Hypothalamus (tissue), 51 donors: Measurements from ENCODE around the gene IMPG1.
"Not testable (repeated sequence)": the region's sequence is repeated elsewhere in the genome, so short reads cannot be mapped to it uniquely, and the experiment has no call there.

Experiments used
- DNase-seq, 51 donors: peaks; one replicate each; lab custom pipeline; 2025; lab: John Stamatoyannopoulos, UW

IMPG1 gene

DNA sequence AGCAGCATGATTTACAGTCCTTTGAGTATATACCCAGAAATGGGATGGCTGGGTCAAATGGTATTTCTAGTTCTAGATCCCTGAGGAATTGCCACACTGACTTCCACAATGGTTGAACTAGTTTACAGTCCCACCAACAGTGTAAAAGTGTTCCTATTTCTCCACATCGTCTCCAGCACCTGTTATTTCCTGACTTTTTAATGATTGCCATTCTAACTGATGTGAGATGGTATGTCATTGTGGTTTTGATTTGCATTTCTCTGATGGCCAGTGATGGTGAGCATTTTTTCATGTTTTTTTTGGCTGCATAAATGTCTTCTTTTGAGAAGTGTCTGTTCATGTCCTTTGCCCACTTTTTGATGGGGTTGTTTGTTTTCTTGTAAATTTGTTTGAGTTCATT is 172.2 kb downstream of the IMPG1 start:
- DNase-seq = not testable (repeated sequence)

DNA sequence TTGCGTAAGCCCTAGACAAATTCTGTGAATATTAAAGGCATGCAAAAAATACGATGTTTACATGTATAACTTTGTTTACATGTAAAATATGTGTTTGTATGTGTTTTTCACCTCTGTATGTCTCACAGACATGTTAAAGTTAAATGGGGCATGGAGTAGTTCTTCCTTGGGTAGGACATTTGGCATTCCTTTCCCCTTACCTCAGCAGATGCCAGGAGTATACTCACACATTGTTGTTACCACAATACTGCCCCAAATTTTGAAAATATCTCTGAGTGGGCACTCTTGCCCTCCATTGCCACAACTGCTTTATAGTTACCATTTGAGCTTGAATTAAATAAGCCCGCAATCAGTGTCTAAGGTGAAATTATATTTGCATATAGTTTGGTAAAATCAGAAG is 175.9 kb downstream of the IMPG1 start:
- DNase-seq = no peak

DNA sequence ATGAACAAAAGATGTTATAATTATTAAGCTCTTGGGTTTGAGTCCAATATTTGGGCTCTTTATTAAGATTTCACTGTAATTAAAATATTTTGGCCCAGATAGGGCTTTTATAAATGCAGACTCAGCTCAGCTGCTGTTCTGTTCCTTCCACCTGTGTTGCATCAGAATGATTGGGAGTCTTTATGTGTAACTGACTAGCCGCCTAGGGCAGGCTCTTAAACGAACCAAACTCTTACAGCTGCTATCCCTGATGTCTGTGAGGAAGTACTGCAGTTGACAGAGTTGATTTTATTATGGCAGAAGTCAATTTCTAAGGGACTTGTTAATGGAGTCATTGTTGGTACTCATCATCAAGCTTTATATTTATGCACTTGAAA is 178.7 kb downstream of the IMPG1 start:
- DNase-seq = no peak

DNA sequence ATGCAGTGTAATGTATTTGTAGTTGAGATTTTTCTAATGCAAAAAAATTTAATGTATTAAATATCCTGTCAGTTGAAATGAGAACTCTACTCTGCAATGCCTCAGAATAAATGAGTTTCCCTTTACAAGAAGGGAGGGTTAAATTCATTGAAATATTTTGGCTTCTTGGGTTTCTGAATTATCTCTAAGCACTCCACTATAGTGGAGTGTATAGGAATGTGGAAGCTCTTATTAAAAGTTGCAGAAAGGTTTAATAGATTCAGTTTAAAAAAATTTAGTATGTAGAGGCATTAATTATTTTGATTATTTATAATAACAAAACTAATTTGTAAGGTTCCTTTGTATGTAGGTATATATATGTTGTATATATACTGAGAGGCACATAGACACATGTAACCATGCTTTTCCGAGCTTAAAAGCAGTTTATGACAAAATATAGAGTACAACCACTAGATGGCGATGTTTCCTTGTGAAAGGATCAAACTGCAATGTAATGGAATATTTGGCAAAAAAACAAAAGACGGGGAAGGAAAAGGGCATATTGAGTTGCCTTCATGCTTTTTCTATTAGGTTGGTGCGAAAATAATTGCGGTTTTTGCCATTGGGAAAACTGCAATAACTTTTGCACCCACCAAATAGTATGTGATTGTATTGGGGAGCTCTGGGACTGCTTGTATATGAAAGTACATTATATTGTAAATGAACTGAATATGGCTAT is 179.2 kb downstream of the IMPG1 start:
- peak in 3 of 51 donors; percentile 1 to 42 (median 17) for DNase-seq

DNA sequence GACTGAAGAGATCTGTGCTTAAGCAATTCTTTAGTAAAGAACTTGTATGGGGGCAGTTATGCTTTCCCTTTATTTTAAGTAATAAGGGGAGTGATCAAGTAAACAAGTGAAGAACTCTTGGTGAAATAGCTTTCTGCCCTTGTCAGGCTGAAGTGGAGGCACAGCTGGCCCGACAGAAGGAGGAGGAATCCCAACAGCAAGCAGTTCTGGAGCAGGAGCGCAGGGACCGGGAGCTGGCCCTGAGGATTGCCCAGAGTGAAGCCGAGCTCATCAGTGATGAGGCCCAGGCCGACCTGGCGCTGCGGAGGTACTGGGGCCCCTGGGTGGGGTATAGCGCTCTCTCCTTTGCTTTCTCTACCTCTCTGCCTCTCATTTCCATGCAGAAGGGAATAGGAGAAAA is 180.1 kb downstream of the IMPG1 start:
- DNase-seq = no peak

DNA sequence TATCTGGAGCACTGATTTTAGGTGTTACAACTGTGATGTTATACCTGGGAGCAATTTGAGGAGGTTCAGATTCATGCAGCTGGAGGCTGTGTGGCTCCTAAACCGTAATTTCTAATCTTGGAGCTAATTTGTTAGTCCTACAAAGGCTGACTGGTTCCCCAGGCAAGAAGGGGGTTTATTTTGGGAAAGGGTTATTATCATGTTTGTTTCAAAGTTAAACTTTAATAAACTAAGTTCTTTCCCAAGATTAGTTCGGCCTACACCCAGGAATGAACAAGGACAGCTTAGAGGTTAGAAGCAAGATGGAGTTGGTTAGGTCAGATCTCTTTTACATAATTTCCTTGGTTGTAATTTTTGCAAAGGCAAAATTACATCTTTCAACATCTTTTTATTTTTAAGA is 187.6 kb downstream of the IMPG1 start:
- DNase-seq = no peak

DNA sequence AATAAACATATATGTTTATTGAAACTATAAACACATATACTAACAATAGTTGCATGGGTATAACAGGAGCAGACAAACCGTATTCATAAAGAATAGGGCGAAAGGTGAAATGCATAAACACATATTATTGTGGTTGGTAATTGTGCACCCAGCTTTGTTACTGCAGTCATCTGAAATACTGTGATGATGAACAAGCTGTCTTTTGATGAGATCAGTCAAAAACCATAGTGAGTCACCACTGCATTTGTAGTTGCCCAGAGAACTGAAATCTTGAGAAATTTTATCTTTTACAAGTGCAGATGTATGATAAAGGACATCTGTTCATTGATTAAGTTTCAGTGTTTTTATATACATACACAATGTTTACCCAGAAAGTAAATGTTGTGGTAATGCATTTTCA is 189.7 kb downstream of the IMPG1 start:
- DNase-seq = no peak

DNA sequence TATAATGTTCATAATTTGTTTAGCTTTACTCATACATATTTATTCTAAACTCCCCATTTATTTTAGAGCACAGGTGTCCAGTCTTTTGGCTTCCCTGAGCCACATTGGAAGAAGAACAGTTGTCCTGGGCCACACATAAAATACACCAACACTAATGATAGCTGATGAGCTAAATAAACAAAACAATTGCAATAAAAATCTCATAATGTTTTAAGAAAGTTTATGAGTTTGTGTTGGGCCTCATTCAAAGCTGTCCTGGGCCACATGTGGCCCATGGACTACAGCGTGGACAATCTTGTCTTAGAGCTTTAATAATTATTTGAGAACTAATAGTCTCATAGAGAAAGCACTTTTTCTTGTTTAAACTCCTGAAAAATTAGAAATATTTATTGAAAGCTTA is 192.2 kb downstream of the IMPG1 start:
- no peak for DNase-seq

DNA sequence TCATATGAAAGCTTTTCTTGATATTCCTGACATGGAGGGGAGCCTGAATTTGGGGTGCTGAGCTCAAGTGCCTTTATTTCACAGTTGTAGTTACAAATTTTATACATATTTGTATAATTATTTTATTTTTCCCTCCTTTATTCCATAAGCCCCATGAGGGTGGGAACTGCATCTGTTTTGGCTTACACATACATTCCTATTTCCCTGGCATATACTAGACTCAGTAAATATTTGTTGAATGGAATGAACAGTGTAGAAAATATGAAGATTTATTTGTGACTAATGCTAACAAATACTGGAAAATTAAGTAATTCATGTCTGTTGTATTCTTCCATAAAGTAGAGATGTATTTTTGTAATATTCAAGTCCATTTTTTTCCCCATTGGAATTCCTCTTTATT is 196.3 kb downstream of the IMPG1 start:
- no peak for DNase-seq

DNA sequence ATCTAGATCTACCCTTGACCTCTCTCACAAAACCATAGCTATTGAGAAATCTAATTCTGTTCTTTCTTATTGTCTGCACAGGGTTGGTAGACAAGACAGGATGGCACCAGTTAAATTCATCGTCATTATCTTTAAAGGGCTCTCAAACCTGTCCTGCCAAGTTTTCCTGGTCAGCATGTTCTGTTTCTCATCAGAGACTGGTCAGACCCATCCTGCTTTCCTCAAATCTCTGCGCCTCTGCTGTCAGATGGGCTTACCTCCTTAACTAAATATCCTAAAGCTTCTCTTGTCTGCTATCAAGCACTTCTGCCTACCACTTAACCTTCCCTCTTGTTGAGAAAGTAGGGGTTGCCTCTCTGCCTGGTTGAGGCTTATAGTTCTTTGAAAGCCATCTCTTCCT is 198.2 kb downstream of the IMPG1 start:
- no peak for DNase-seq
